Colonic mucosa (tissue), 4 donors: Measurements from ENCODE around the gene CCDC177. TPM values are rescaled to one million over a fixed set of nuclear protein-coding genes. Genes with fewer than 3 reads are reported as not detected.

ENCODE experiments used
- DNase-seq: peaks from one replicate; pipeline ENCODE4 v3.0.0-alpha.2; 2020
- H3K27ac ChIP-seq: fragments of 200-600 bp; one replicate; pipeline ENCODE4 v1.8.0; 2021
- H3K27me3 ChIP-seq: fragments of 200-600 bp; one replicate; pipeline ENCODE4 v1.8.0; 2021
- H3K36me3 ChIP-seq: fragments of 200-600 bp; one replicate; pipeline ENCODE4 v1.8.0; 2021
- H3K4me1 ChIP-seq: fragments of 200-600 bp; one replicate; pipeline ENCODE4 v1.8.0; 2021; ENCODE audit warnings: mild to moderate bottlenecking
- H3K4me3 ChIP-seq: fragments of 200-600 bp; one replicate; pipeline ENCODE4 v1.8.0; 2021
- H3K9ac ChIP-seq, 2 donors: one replicate each; pipeline ENCODE4 v1.7.0; 2013; ENCODE audit warnings: control low read depth in 2 of 2, low read depth in 2 of 2, low read length in 2 of 2
- H3K9me3 ChIP-seq: fragments of 200-600 bp; one replicate; pipeline ENCODE4 v1.8.0; 2021
- intact Hi-C: fragments of 100-400 bp; cut with DNase I; formaldehyde crosslinking; loops from one replicate; pipeline ENCODE4 v1.14.1; 2022
- total RNA-seq, 2 donors: library from RNA; stranded (reverse); fragmentation: NEBNext Ultra II Directional in 1 of 2; extraction: Animal tissue kit (Norgen Biotek cat#: 25700) in 1 of 2; gene quantifications; one replicate each; pipeline ENCODE4 v1.2.1, GENCODE V29; 2021
- TF ChIP-seq, protein P1 (sequence below): fragments of 200-600 bp; IDR thresholded peaks from one replicate; pipeline ENCODE4 v1.8.0; 2022; ENCODE audit warnings: antibody characterized with exemption, mild to moderate bottlenecking
- donor health status: healthy.
- donor health status: DM: no; HTN: no; CAD: no.
- donor health status: DM: no; HTN: no; CAD: no.

The CCDC177 gene
- total RNA-seq, 2 donors from 2014 or later = not detected

GRCh38 chr14:69553252-69553651 is 21.4 kb downstream of the CCDC177 start:
- Histone ChIP-seq H3K36me3 (no peaks in the 10 kb centered on the region), H3K9ac (no peak overlapping the region), H3K27ac (no peak overlapping the region), H3K9me3 (no peaks in the 10 kb centered on the region), H3K4me1 (no peaks in the 10 kb centered on the region), H3K4me3 (no peak overlapping the region), H3K27me3 (peaks cover 1% of the 10 kb centered on the region)
- intact Hi-C loops = no loop called here
- TF ChIP-seq, protein P1, sequence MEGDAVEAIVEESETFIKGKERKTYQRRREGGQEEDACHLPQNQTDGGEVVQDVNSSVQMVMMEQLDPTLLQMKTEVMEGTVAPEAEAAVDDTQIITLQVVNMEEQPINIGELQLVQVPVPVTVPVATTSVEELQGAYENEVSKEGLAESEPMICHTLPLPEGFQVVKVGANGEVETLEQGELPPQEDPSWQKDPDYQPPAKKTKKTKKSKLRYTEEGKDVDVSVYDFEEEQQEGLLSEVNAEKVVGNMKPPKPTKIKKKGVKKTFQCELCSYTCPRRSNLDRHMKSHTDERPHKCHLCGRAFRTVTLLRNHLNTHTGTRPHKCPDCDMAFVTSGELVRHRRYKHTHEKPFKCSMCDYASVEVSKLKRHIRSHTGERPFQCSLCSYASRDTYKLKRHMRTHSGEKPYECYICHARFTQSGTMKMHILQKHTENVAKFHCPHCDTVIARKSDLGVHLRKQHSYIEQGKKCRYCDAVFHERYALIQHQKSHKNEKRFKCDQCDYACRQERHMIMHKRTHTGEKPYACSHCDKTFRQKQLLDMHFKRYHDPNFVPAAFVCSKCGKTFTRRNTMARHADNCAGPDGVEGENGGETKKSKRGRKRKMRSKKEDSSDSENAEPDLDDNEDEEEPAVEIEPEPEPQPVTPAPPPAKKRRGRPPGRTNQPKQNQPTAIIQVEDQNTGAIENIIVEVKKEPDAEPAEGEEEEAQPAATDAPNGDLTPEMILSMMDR = no peak
- no peak for DNase-seq

DNA sequence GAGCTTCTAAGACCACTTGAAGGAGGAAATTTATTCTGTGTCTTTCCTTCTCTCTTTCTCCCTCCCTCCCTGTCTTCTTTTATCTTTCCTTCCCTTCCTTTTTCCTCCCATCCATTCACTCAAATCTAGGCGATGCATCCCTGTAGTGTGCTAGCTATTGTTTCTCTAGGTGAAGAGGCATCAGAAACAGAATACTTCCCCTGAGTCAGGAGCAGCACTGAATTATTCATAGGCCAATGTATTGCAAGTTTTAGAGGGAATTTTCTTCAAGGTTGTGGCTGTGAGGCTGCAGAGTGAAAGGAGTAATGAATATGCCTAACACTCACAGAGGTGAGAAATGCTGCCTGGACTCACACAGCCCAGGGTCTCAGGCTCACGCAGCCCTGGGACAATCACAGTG is 23.2 kb downstream of the CCDC177 start:
- H3K27ac ChIP-seq = no peak overlapping the region
- peaks cover 6% of the 10 kb centered on the region for H3K27me3 ChIP-seq
- TF ChIP-seq, protein P1 = no peak
- H3K9me3 ChIP-seq = no peaks in the 10 kb centered on the region
- DNase-seq = no peak
- no peak overlapping the region for H3K4me3 ChIP-seq
- no peaks in the 10 kb centered on the region for H3K36me3 ChIP-seq
- intact Hi-C loops = no loop called here
- no peaks in the 10 kb centered on the region for H3K4me1 ChIP-seq
- no peak overlapping the region for H3K9ac ChIP-seq

GRCh38 chr14:69548566-69548965 is 26.1 kb downstream of the CCDC177 start:
- H3K4me3 ChIP-seq = no peak overlapping the region
- no peaks in the 10 kb centered on the region for H3K36me3 ChIP-seq
- TF ChIP-seq, protein P1 = no peak
- H3K9ac ChIP-seq = no peak overlapping the region
- H3K9me3 ChIP-seq = no peaks in the 10 kb centered on the region
- H3K27me3 ChIP-seq = peaks cover 6% of the 10 kb centered on the region
- no peaks in the 10 kb centered on the region for H3K4me1 ChIP-seq
- H3K27ac ChIP-seq = no peak overlapping the region
- DNase-seq = no peak
- intact Hi-C loops = no loop called here

DNA sequence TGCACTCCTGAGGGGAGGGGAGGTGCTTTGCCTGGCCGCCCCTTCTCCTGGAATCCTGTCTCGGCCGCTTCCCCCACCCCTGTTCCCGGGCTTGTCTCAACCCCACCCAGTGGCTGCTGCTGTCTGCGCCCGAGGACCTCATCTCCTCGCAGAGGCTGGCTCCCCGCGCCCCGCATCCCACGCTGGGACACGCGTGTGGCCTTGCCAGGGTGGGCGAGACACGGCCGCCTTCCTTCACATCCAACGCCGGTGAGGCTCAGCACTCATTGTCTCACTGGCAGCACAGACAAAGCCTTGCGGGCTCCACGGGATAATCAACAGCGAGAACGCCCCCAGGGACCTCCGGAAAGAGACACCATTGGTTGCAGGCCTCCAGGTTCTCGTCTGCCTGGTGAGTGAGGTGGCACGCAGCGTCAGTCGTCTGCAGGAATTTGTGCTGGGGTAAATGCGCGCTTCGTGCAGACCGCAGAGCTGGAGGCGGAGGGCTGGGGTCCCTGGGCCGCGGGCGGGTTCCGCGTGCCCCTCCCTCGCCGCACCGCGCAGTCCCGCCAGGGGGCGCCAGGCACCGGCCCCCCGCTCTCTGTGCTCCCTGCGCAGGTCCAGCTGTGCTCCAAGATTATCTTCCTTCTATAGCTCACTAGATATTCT is 26.8 kb downstream of the CCDC177 start:
- H3K9ac ChIP-seq = no peak overlapping the region
- intact Hi-C loops = no loop called here
- no peak for DNase-seq
- no peaks in the 10 kb centered on the region for H3K4me1 ChIP-seq
- TF ChIP-seq, protein P1 = peak; percentile 47
- no peak overlapping the region for H3K27ac ChIP-seq
- H3K36me3 ChIP-seq = no peaks in the 10 kb centered on the region
- no peak overlapping the region for H3K4me3 ChIP-seq
- no peaks in the 10 kb centered on the region for H3K9me3 ChIP-seq
- H3K27me3 ChIP-seq = peaks cover 6% of the 10 kb centered on the region

DNA sequence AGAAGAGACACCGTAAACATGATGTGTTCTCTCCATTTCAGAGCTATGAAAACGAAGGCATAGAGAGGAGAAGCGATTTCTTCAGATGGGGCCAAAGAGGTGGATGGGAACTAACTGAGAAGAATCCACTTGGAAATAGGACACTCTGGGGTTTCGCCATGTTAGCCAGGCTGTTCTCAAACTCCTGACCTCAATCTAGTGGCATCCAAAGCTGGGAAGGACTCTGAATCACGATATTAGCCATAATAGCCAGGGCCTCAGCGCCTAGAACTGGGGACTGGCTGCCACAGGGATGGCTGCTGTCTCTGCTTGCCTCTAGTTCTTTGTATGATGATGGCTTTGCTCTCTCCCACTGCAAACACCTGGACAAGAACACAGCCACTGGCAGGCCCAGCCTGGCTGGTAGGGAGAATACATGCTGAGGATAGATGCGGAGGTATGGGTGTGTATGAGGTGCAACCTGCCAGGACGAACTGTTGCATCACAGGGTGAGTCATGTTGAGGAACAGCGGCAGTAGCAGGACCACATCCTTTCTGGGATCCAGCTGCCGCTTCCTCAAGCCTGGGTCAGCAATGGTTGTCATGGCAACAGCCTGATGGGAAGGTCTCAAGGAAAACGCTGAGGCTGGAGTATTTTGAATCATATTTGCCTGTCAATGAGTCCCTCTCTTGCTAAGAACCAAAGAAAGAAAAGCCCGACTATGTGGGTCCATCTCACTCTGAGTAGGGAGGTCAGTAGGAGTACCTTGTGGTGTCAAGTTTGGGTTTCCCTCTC is 31.1 kb downstream of the CCDC177 start:
- no peak overlapping the region for H3K9ac ChIP-seq
- H3K27ac ChIP-seq = no peak overlapping the region
- H3K36me3 ChIP-seq = no peaks in the 10 kb centered on the region
- TF ChIP-seq, protein P1 = no peak
- no peaks in the 10 kb centered on the region for H3K9me3 ChIP-seq
- H3K27me3 ChIP-seq = peaks cover 6% of the 10 kb centered on the region
- no peak overlapping the region for H3K4me3 ChIP-seq
- intact Hi-C loops = loop anchor here (5.0 kb wide), 1 partner anchor 34 kb away; no protein-coding TSS in a partner anchor
- no peaks in the 10 kb centered on the region for H3K4me1 ChIP-seq
- peak; percentile 23 for DNase-seq
